GM20000 (cell line): Measurements from ENCODE around the gene CNR1.
"Not testable (repeated sequence)": the region's sequence is repeated elsewhere in the genome, so short reads cannot be mapped to it uniquely, and the experiment has no call there.

Experiments used
- DNase-seq: peaks from one replicate; pipeline ENCODE4 v3.0.0; 2012; ENCODE audit warnings: low spot score
- TF ChIP-seq, protein P1 (sequence below): IDR thresholded peaks from 2 replicates; pipeline ENCODE4 v1.5.1; 2012; ENCODE audit warnings: mild to moderate bottlenecking, control low read depth; ENCODE audit errors: extremely low read depth, missing control alignments

The CNR1 gene

DNA sequence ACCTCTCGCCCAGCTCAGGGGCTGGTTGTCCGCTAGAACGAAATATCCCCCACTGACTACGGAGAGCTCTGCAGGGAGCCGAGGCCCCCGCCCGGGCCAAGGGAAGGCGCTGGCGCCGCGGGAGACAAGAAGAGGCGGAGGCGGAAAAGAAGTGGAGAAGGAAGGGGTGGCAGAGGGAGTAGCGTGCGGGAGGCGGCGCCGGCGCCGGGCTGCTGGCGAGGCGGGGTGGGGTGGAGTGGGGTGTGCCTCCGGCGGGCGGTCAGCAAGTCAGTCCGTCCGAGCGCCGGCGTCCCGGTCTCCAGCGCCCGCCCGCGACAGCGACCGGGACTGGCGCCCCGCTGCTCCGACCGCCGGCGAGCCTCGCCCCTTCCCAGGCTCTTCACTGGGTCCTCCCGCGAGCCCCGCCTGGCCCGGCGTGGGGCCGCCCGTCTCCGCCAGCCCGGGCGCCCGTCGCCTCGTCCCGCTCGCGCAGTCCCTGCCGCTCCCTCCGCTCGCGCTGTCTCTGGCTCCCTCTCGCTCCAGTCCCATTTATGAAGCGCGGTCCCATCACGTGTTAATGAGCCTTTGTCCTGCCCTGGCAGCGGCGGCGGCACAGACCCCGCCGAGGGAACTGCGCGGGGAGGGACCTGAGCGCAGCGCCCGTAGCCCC lies at the start of gene CNR1:
Gene CNR1 (minus strand): TSS at position 504 of the 649 bp plus-strand sequence. CDS start 21,073 bp downstream, outside the sequence.
- TF ChIP-seq, protein P1, sequence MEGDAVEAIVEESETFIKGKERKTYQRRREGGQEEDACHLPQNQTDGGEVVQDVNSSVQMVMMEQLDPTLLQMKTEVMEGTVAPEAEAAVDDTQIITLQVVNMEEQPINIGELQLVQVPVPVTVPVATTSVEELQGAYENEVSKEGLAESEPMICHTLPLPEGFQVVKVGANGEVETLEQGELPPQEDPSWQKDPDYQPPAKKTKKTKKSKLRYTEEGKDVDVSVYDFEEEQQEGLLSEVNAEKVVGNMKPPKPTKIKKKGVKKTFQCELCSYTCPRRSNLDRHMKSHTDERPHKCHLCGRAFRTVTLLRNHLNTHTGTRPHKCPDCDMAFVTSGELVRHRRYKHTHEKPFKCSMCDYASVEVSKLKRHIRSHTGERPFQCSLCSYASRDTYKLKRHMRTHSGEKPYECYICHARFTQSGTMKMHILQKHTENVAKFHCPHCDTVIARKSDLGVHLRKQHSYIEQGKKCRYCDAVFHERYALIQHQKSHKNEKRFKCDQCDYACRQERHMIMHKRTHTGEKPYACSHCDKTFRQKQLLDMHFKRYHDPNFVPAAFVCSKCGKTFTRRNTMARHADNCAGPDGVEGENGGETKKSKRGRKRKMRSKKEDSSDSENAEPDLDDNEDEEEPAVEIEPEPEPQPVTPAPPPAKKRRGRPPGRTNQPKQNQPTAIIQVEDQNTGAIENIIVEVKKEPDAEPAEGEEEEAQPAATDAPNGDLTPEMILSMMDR, result no peak
- DNase-seq, result peak; percentile 77

DNA sequence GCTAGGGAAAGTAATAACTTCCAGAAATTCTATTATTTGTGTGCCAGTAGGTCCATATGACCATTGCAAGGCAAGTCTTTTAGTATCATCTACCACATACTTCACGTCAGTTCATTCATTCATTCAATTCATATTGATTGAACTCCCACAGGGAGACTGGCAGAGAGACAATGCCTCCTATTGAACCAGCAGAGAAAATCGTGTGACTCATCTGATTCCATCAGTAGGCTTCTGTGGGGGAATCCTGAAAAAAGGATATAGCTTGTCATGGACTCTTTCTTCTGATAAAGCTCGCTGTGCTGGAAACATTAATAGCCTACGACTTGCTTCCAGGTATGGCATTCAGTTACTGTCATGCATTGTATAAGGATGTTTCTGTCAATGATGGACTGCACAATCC lies 45.3 kb upstream of the CNR1 start:
- TF ChIP-seq, protein P1, result no peak
- no peak for DNase-seq

DNA sequence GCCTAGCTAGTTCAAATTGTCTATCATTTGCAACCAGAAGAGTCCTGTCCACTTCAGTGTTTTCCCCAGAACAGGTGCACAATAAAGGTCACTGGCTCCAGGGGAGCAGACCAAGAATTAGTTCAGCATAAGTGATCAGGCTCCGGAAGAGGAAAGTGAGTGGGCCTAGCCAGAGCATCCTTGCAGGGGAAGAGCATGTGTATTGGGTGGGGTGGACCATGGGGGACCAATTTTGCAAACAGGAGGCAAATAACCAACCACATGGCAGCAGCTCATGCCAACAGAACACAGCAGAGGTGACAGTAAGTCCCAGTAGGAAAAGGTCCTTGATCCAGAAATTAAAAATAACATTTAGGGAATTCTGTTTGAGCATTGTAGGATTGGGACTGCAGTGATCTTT lies 43.2 kb upstream of the CNR1 start:
- TF ChIP-seq, protein P1, result no peak
- DNase-seq, result no peak

DNA sequence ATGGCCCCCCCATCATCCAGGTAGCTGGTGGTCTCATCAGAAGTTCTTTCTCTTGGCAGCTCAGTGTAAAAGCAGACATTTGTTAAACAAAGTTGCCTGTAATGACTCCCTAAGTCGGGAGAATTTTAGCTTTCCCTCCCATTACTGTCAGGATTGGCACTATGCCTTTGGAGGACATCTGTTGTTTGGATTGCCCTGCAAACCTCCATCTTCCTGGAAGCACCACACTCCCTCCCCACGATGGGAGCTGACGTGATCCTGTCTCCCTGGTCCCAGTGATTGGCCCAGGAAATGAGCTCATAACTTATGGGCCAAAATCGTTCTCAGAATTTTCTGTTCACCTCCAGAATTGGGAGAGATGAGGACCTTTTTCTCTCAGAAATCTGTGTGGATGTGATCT lies 42.6 kb upstream of the CNR1 start:
- no peak for DNase-seq
- TF ChIP-seq, protein P1, result no peak

DNA sequence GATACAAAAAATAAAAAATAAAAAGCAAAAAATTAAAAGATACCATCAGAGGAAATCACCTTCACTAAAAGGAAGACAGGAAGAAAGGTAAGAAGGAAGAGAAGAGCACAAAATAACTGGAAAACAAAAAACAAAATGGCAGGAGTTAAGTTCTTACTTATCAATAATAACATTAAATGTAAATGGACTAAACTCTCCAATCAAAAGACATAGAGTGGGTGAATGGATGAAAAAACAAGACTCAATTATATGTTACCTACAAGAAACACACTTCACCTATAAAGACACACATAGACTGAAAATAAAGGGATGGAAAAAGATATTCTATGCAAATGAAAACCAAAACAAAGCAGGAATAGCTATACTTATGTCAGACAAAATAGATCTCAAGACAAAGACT lies 35.6 kb upstream of the CNR1 start:
- not testable (repeated sequence) for DNase-seq

DNA sequence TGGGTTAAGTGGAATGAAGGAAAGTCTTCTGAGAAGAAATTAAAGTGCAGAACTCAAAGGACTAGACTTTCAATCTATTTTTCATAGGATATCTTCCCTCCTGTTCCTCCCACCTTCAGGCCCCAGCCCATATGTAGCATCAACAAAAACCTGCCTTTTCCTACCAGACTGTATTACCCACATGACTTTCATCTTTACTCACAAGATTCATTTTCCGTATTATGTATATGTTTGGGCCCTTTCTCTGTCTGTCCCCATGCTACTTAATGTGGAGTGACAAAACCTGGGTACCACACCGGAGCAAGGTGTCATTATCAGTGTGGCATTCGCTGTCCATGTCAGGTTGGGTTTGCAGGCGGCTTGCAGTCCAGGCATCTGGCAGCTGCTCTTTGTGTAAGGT lies 18.8 kb upstream of the CNR1 start:
- TF ChIP-seq, protein P1, result no peak
- no peak for DNase-seq

DNA sequence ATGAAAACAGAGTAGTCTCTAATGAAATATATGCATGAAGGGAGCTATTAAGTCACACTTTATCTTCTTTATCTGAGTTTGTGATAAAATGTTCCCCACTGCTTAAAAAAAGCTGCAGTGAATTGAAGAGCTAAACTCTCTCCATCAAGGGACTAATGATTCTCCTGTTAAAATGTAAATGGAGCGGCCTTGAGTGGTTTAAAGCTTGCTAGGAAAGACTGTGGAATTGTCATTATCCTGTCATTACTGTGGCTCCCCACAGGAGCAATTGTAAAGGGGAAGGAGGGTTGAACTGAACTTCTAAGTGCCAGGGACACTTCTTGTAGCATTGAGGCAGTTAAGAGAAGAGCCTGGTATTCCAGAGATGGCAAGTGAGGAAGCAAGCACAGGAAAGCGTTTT lies 17.3 kb upstream of the CNR1 start:
- DNase-seq, result no peak

More for the DNA sequence above, 17.3 kb upstream of the CNR1 start:
- TF ChIP-seq, protein P1, result no peak
